Naive thymus-derived CD8-positive, alpha-beta T cell (primary cell): ENCODE results near the gene ZNF70. TPM values are rescaled to one million over a fixed set of nuclear protein-coding genes. Genes with fewer than 3 reads are reported as not detected.

Experiments
- ATAC-seq, 2 donors: fragments of 150-1000 bp; cut with Tn5 transposase in 1 of 2; sonication (Bioruptor Pico), chemical (Tn5 transposase) in 1 of 2; 1 replicate in 1 of 2; 2 replicates in 1 of 2; pipeline ENCODE4 v1.10.0; 2021; ENCODE audit warnings: mild to moderate bottlenecking in 2 of 2, moderate library complexity in 2 of 2
- POLR2A ChIA-PET: fragments of 350-600 bp; sonication (Branson Sonifier 250); formaldehyde crosslinking; loops from one replicate; lab custom pipeline; 2021; ENCODE audit warnings: antibody characterized with exemption; lab: Charles Lee
- DNase-seq, 10 donors: peaks; one replicate each; pipeline versions ENCODE4 v3.0.0 to v3.0.0-alpha.2; 2020 to 2022
- H3K27ac Mint-ChIP-seq, 10 donors: one replicate each; pipeline ENCODE4 v1.8.0; 2020 to 2022; ENCODE audit warnings: mild to moderate bottlenecking in 10 of 10, mixed read lengths in 10 of 10, moderate library complexity in 4 of 10, inconsistent platforms in 1 of 10
- H3K27me3 Mint-ChIP-seq, 5 donors: one replicate each; pipeline ENCODE4 v1.8.0; 2021 to 2022; ENCODE audit warnings: mixed read lengths in 5 of 5
- H3K36me3 Mint-ChIP-seq, 3 donors: one replicate each; pipeline ENCODE4 v1.8.0; 2020 to 2022; ENCODE audit warnings: mixed read lengths in 3 of 3, mild to moderate bottlenecking in 2 of 3, inconsistent platforms in 1 of 3
- H3K4me1 Mint-ChIP-seq, 4 donors: one replicate each; pipeline ENCODE4 v1.8.0; 2021 to 2022; ENCODE audit warnings: mixed read lengths in 4 of 4
- H3K4me3 Mint-ChIP-seq, 10 donors: one replicate each; pipeline ENCODE4 v1.8.0; 2020 to 2022; ENCODE audit warnings: mild to moderate bottlenecking in 10 of 10, mixed read lengths in 10 of 10, moderate library complexity in 6 of 10, inconsistent platforms in 1 of 10
- H3K9me3 Mint-ChIP-seq, 9 donors: one replicate each; pipeline ENCODE4 v1.8.0; 2020 to 2022; ENCODE audit warnings: mixed read lengths in 9 of 9, mild to moderate bottlenecking in 3 of 9, inconsistent platforms in 1 of 9, moderate library complexity in 1 of 9
- polyA plus RNA-seq, 3 donors: library from polyadenylated mRNA; unstranded; fragments of 300-500 nt; fragmentation: Illumina TruSeq; gene quantifications; one replicate each; pipeline ENCODE4 v1.2.3, GENCODE V29; 2021
- total RNA-seq, 8 experiments: library from RNA in 2 of 8; stranded (reverse) in 2 of 8; gene quantifications; one replicate each; pipeline ENCODE4 v1.2.3 and lab custom pipeline; 2021 to 2026

Gene ZNF70
- total and polyA plus RNA-seq, 5 experiments from 2014 or later, result 0.20 to 7.0 (median 0.57) TPM

DNA sequence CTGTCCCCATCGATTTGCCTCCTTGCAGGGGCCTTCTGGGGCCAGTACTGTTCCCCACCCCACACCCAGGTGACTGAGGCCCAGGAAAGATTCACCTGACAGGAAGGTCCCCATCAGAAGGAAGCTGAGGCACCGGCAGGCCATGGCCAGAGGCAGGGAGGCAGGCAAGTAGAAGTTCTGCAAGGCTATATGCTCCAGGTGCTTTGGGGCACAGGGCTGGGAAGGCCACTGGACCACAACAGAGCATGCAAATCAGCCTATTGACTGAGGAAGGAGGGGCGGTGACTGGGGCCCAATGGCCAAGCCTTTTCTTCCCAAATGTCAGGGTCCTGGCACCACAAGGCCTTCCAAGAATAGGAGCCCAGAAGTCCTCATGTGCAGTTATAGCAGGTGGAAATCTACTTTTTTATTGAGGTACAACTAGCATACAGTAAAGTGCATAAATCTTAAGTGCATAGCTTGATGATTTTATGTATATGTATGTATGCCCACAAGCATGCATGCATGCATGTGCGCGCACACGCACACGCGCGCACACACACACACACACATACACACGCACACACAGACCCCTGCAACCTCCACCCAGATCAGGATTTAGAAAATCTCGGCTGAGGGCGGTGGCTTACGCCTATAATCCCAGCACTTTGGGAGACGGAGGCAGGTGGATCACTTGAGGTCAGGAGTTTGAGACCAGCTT is 3.5 kb upstream of the ZNF70 start, which contains the start of gene VPREB3:
VPREB3 (minus strand) TSS at position 206 of the 700 bp plus-strand sequence; CDS start at position 144, 62 bp downstream.
- no peak for ATAC-seq
- H3K27ac Mint-ChIP-seq, result peak within 1 kb of the TSS in 5 of 10 donors; percentile 3 to 65 (median 20)
- H3K4me3 Mint-ChIP-seq, result peak within 1 kb of the TSS in 8 of 10 donors; percentile 14 to 85 (median 40)
- peak in 1 of 10 donors; percentile 49 for DNase-seq
- POLR2A ChIA-PET, result interaction anchor here (1.5 to 2.7 kb wide), 3 partner anchors 9 to 22 kb away, joined by 9 to 13 read pairs (median 9); partner anchors contain the start of genes C22orf15 and CHCHD10
- H3K4me1 Mint-ChIP-seq, result peaks cover 9 to 44% (median 14%) of the 10 kb centered on the region in 4 donors
- H3K36me3 Mint-ChIP-seq, result no peaks in the 10 kb centered on the region
- no peaks in the 10 kb centered on the region for H3K9me3 Mint-ChIP-seq
- H3K27me3 Mint-ChIP-seq, result no peaks in the 10 kb centered on the region

DNA sequence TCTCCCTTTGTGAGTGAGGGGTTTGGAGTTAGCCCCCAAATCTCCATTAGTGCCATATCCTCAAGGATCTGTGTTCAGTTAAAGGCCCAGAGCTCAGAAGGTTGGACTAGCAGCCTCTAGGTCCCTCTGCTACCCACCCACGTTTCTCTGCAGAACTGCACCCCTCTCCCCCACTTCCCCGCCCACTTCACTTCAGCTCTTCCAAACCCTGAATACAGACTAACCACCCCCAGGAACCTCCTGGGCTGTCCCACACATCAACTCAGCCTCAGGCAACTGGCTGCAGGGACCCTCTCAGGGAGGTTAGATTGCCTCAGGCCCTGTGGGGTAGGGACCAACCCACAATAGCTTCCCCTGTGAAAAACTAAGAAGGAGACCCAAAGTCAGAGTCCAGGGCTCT is 2.5 kb upstream of the ZNF70 start:
- H3K27ac Mint-ChIP-seq, result peak overlapping the region in 2 of 10 donors; percentile 3 to 20
- no peaks in the 10 kb centered on the region for H3K27me3 Mint-ChIP-seq
- H3K9me3 Mint-ChIP-seq, result no peaks in the 10 kb centered on the region
- POLR2A ChIA-PET, result interaction anchor here (1.5 to 2.7 kb wide), 3 partner anchors 10 to 23 kb away, joined by 9 to 13 read pairs (median 9); partner anchors contain the start of genes C22orf15 and CHCHD10
- H3K36me3 Mint-ChIP-seq, result no peaks in the 10 kb centered on the region
- H3K4me3 Mint-ChIP-seq, result peak overlapping the region in 7 of 10 donors; percentile 14 to 85 (median 41)
- DNase-seq, result peak in 1 of 10 donors; percentile 3
- peaks cover 9 to 44% (median 14%) of the 10 kb centered on the region in 4 donors for H3K4me1 Mint-ChIP-seq
- no peak for ATAC-seq

DNA sequence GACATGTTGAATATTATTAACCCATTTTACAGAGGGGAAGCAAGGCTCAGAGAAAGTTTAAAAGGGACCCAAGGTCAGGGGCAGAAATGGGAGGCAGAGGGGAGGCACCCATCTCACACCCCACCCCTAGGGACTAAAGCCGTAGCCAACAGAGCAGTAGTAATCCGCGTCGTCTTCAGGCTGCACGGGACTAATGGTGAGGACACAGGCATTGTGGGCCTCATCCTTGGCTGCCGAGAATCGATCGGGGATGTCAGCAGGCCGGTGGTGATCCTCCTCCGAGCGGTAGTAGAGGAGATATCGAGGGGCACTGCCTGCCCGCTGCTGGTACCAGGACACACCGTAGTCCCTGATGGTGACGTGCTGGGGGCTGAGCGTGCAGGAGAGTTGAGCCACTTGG is 1.8 kb upstream of the ZNF70 start:
- ATAC-seq (no peak), DNase-seq (peak in 1 of 10 donors; percentile 61)
- H3K9me3 Mint-ChIP-seq, result no peaks in the 10 kb centered on the region
- no peaks in the 10 kb centered on the region for H3K36me3 Mint-ChIP-seq
- peak overlapping the region in 6 of 10 donors; percentile 22 to 89 (median 60) for H3K27ac Mint-ChIP-seq
- H3K4me3 Mint-ChIP-seq, result peak overlapping the region in 9 of 10 donors; percentile 33 to 86 (median 79)
- H3K27me3 Mint-ChIP-seq, result no peaks in the 10 kb centered on the region
- POLR2A ChIA-PET, result interaction anchor here (1.1 to 2.7 kb wide), 4 partner anchors 10 to 14 kb away, joined by 3 to 19 read pairs (median 11); partner anchors contain the start of genes C22orf15 and CHCHD10
- peaks cover 9 to 44% (median 14%) of the 10 kb centered on the region in 4 donors for H3K4me1 Mint-ChIP-seq

DNA sequence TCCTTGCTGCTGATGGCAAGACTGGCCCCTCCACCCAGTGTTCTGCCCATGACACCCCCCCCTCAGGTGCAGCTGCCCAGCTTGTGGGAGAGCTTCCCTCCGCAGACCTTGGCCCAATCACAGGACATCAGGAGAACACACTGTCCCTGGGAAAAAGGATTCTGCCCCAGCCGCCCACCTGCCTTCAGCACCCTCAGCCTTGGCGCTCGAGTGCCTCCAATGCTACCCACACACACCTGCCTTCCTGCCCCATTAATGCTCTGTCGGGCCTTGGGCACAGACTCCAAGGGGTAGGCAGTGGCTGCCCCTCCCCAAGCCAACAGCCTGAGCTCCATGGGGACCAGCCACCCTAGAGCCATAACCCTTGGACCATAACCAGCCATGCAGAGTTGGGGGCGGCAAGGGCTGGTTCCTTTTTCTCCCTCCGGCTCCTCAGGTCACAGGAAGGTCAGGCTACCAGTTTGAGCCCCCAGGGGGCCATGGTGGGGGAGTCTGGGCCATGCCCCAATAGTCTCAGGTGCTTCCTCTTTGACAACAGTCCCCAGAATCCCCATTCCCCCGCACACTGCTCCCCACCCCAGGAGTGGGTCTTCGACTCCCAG is 1.3 kb upstream of the ZNF70 start:
- Mint-ChIP-seq H3K9me3 (no peaks in the 10 kb centered on the region), H3K27me3 (no peaks in the 10 kb centered on the region), H3K36me3 (no peaks in the 10 kb centered on the region), H3K27ac (peak overlapping the region in 9 of 10 donors; percentile 57 to 94 (median 80)), H3K4me3 (peak overlapping the region; percentile 71 to 86 (median 79)), H3K4me1 (peaks cover 9 to 44% (median 14%) of the 10 kb centered on the region in 4 donors)
- DNase-seq (peak in 2 of 10 donors; percentile 37 to 73), ATAC-seq (no peak)
- POLR2A ChIA-PET, result interaction anchor here (0.7 to 2.7 kb wide), 4 partner anchors 11 to 59 kb away, joined by 3 to 19 read pairs (median 8); partner anchors contain the start of gene C22orf15

DNA sequence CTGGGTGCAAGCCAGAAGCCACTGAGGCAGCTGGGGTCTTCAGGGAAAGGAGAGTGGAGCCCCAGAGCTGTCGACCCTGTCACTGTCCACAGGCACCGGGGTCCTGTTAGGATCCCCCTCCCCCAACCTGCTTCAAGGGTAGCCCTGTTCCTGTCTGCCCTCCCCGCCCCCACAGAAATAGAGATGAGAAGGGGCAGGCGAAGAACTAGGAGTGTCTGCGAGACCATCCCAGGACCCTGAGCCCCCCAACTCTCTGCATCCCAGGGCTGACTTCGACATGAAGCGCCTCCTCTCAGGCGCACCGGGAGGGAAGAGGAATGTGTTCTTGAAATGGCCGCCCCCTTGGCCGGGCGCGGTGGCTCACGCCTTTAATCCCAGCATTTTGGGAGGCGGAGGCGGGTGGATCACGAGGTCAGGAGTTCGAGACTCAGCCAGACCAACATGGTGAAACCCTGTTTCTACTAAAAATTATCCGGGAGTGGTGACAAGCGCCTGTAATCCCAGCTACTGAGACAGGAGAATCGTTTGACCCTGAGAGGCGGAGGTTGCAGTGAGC is 607 bp upstream of the ZNF70 start:
- Mint-ChIP-seq H3K9me3 (peaks cover 0 to under 1% (median 0%) of the 10 kb centered on the region in 9 donors), H3K27me3 (no peaks in the 10 kb centered on the region), H3K4me3 (peak overlapping the region; percentile 72 to 88 (median 81)), H3K27ac (peak overlapping the region; percentile 25 to 91 (median 84)), H3K4me1 (peaks cover 9 to 39% (median 14%) of the 10 kb centered on the region in 4 donors), H3K36me3 (peaks cover 0 to 4% (median 0%) of the 10 kb centered on the region in 3 donors)
- POLR2A ChIA-PET, result interaction anchor here (0.5 to 2.7 kb wide), 15 partner anchors 8 to 259 kb away, joined by 3 to 19 read pairs (median 6); partner anchors contain the start of genes C22orf15, CABIN1, CHCHD10 and MIF
- ATAC-seq, result peak in 1 of 2 donors; percentile 13
- DNase-seq, result no peak

DNA sequence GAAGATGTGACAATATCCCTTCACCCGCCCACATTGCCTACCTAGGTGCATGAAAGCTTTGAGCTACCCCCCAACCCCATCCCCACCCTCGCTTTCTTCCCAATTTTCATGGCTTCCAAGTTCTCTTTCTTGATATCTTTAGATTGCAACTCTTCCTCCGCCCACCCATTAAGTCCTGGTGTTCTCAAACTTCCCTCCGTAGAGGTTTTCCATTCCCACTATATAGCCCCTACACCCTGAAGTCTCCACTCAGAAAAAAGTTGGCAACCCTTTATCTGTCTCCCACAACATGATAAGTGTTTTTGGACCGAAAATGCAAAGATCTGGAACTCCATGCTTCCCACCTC is 572 bp downstream of the ZNF70 start:
- no peak for DNase-seq
- peaks cover 0 to 2% (median 0%) of the 10 kb centered on the region in 9 donors for H3K9me3 Mint-ChIP-seq
- peaks cover 9 to 36% (median 15%) of the 10 kb centered on the region in 4 donors for H3K4me1 Mint-ChIP-seq
- H3K27me3 Mint-ChIP-seq, result no peaks in the 10 kb centered on the region
- no peak for ATAC-seq
- peak overlapping the region; percentile 73 to 90 (median 84) for H3K4me3 Mint-ChIP-seq
- peaks cover 0 to 8% (median under 1%) of the 10 kb centered on the region in 3 donors for H3K36me3 Mint-ChIP-seq
- peak overlapping the region; percentile 49 to 90 (median 82) for H3K27ac Mint-ChIP-seq
- POLR2A ChIA-PET, result interaction anchor here (0.6 to 2.7 kb wide), 14 partner anchors 10 to 260 kb away, joined by 3 to 19 read pairs (median 6); partner anchors contain the start of genes C22orf15, CABIN1, CHCHD10 and MIF

DNA sequence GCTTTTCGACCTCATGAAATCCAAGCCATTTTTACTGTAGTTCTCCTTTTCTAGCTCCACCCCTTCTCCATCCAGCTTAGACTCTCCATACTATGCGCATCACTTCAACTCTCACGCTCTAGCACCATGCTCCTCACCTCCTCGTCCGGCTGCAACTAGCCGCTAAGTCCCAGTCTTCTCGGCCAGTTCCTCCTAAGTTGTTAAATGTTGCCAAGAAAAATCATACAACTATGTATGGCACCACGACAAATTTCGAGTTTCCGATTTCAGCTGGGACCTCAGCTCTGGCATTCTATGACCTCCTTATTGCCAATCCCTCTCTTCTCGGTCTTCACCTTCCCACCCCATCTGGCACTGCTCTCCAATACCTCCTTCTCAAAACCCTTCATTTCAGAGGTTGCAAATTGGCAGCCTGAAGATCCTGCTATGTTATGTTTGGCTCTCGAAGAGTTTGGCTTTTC is 1.0 kb downstream of the ZNF70 start:
- ATAC-seq (no peak), DNase-seq (no peak)
- peaks cover 2 to 13% (median 5%) of the 10 kb centered on the region in 3 donors for H3K36me3 Mint-ChIP-seq
- H3K9me3 Mint-ChIP-seq, result peaks cover 0 to 2% (median 0%) of the 10 kb centered on the region in 9 donors
- peak overlapping the region in 7 of 10 donors; percentile 50 to 90 (median 82) for H3K27ac Mint-ChIP-seq
- peak overlapping the region; percentile 73 to 90 (median 84) for H3K4me3 Mint-ChIP-seq
- POLR2A ChIA-PET, result interaction anchor here (0.6 to 2.7 kb wide), 7 partner anchors 10 to 261 kb away, joined by 3 to 19 read pairs (median 5); partner anchors contain the start of genes C22orf15, CABIN1 and CHCHD10
- H3K27me3 Mint-ChIP-seq, result no peaks in the 10 kb centered on the region
- H3K4me1 Mint-ChIP-seq, result peaks cover 9 to 34% (median 17%) of the 10 kb centered on the region in 4 donors

DNA sequence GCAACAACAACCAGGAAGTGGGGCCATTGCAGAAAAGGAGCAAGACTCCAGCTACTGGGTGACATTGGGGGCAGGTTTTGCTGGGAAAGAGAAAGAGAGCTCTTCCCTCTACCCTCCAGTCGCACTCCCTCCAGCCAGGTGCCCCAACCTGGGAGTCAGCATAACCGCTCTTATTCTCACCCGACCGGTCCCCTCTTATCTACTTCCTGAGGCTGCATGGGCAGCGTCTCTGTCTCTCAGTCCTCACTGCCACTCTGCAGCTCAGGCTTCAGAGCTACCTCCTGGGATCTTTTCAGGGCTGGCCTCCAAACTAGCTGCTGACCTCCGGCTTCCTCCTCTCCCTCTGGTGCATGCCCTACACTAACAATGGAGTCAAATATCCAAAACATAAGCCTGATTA is 5.1 kb downstream of the ZNF70 start:
- peaks cover 0 to 15% (median 0%) of the 10 kb centered on the region in 9 donors for H3K9me3 Mint-ChIP-seq
- H3K36me3 Mint-ChIP-seq, result peaks cover 14 to 34% (median 23%) of the 10 kb centered on the region in 3 donors
- H3K27ac Mint-ChIP-seq, result peak overlapping the region in 1 of 10 donors; percentile 52
- DNase-seq (no peak), ATAC-seq (no peak)
- peaks cover 7 to 16% (median 14%) of the 10 kb centered on the region in 4 donors for H3K4me1 Mint-ChIP-seq
- no peaks in the 10 kb centered on the region for H3K27me3 Mint-ChIP-seq
- POLR2A ChIA-PET, result no interaction called here
- H3K4me3 Mint-ChIP-seq, result no peak overlapping the region

DNA sequence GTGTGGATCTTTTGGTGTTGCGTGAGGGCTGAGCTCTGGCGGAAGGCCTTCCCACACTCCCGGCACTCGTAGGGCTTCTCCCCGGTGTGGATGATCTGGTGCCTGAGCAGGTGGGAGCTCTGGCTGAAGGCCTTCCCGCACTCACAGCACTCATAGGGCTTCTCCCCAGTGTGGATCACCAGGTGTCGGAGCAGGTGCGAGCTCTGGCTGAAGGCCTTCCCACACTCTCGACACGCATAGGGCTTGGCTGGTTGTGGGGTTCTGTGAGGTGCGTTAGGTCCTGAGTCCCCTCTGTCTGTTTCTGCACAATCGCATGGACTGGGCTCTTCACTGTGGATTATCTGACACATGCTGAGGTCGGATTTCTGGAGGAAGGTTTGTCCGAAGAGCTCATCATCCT is 6.4 kb downstream of the ZNF70 start:
- H3K9me3 Mint-ChIP-seq, result peaks cover 0 to 15% (median 0%) of the 10 kb centered on the region in 9 donors
- peaks cover 0 to 6% (median 1%) of the 10 kb centered on the region in 4 donors for H3K4me1 Mint-ChIP-seq
- ATAC-seq (no peak), DNase-seq (no peak)
- H3K36me3 Mint-ChIP-seq, result peaks cover 14 to 34% (median 23%) of the 10 kb centered on the region in 3 donors
- no peak overlapping the region for H3K27ac Mint-ChIP-seq
- H3K4me3 Mint-ChIP-seq, result no peak overlapping the region
- no peaks in the 10 kb centered on the region for H3K27me3 Mint-ChIP-seq
- POLR2A ChIA-PET, result interaction anchor here (0.6 kb wide), 1 partner anchor 17 kb away, joined by 6 read pairs; no protein-coding TSS in a partner anchor

DNA sequence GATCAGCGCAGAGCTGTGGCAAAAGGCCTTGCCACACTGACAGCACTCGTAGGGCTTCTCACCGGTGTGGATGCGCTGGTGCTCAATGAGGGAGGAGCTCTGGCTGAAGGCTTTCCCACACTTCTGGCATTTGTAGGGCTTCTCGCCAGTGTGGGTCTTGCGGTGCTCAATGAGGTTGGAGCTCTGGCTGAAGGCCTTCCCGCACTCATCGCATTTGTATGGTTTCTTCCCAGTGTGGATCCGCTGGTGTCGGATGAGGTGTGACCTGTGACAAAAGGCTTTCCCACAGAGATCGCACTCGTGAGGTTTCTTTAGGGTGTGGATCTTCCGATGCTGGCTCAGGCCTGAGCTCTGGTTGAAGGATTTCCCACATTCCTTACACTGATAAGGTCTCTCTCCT is 6.9 kb downstream of the ZNF70 start:
- Mint-ChIP-seq H3K4me3 (no peak overlapping the region), H3K4me1 (peaks cover 0 to 6% (median 1%) of the 10 kb centered on the region in 4 donors), H3K27ac (no peak overlapping the region), H3K9me3 (peaks cover 0 to 15% (median 0%) of the 10 kb centered on the region in 9 donors), H3K27me3 (no peaks in the 10 kb centered on the region), H3K36me3 (peaks cover 14 to 34% (median 23%) of the 10 kb centered on the region in 3 donors)
- DNase-seq (no peak), ATAC-seq (no peak)
- POLR2A ChIA-PET, result no interaction called here

DNA sequence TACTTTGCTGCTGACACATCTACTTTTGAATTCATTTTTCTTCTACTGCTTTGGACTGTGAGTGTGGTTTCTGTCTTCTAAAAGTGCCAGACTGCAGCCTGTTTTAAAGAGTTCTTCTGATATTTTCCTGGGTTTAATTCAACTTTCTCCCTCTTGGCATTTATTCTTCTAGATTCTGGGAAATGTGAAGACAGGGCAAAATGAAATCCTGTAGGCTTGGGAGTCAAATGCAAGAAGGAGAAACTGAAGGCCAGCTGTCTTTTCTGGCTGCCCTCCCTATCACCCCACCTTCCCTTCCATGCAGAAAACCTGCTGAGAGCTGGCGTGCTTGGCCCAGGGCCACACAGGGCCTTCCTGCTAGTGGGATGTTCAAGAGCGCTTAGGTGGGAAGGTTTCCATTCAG is 7.6 kb downstream of the ZNF70 start:
- H3K36me3 Mint-ChIP-seq, result peaks cover 14 to 34% (median 23%) of the 10 kb centered on the region in 3 donors
- no peak for DNase-seq
- peaks cover 0 to 6% (median 1%) of the 10 kb centered on the region in 4 donors for H3K4me1 Mint-ChIP-seq
- POLR2A ChIA-PET, result no interaction called here
- no peak for ATAC-seq
- H3K4me3 Mint-ChIP-seq, result no peak overlapping the region
- H3K27me3 Mint-ChIP-seq, result no peaks in the 10 kb centered on the region
- no peak overlapping the region for H3K27ac Mint-ChIP-seq
- H3K9me3 Mint-ChIP-seq, result peaks cover 0 to 15% (median 0%) of the 10 kb centered on the region in 9 donors
